HepG2 (cell line): ENCODE measurements around the gene FGD4. TPM values are rescaled to one million over a fixed set of nuclear protein-coding genes. Genes with fewer than 3 reads are reported as not detected.

Experiments used
- ATAC-seq: fragments of 200-7000 bp; cut with Tn5 transposase; 3 replicates; pipeline ENCODE4 v1.9.1; 2020; ENCODE audit warnings: mild to moderate bottlenecking, moderate library complexity
- BruUV-seq: library from RNA; stranded (reverse); fragments of 400-500 nt; replicated peaks from 2 replicates; lab custom pipeline; 2021; lab: Mats Ljungman, UMichigan
- CTCF ChIA-PET: fragments of 300-600 bp; formaldehyde crosslinking; extraction: SDS; loops from one replicate; lab custom pipeline; 2021; ENCODE audit warnings: low total read pairs, inconsistent platforms, low intra/inter-chr PET ratio; lab: Yijun Ruan, JAX
- POLR2A ChIA-PET: fragments of 350-600 bp; sonication (Branson Sonifier 250); formaldehyde crosslinking; loops from one replicate; lab custom pipeline; 2020; ENCODE audit warnings: antibody characterized with exemption, inconsistent platforms; lab: Yijun Ruan, JAX
- DNase-seq: peaks from one replicate; pipeline ENCODE4 v3.0.0-alpha.2; 2015; ENCODE audit warnings: low spot score
- FAIRE-seq: peaks from 3 replicates; lab custom pipeline; 2011; peaks lifted over from hg19 to GRCh38; lab: Jason Lieb, UNC
- H2AFZ ChIP-seq: one replicate; pipeline ENCODE4 v1.6.1; 2011; ENCODE audit warnings: low read length, inconsistent platforms
- H3K27ac ChIP-seq: fragments of 300-600 bp; 3 replicates; pipeline ENCODE4 v1.8.0; 2011; ENCODE audit warnings: mixed run types, mild to moderate bottlenecking, mixed read lengths, low read length, inconsistent platforms; ENCODE audit not compliant: insufficient read depth; ENCODE audit errors: extremely low read length
- H3K27me3 ChIP-seq, 2 experiments: fragments of 200-600 bp in 1 of 2; 2 replicates in 1 of 2; 3 replicates in 1 of 2; pipeline versions ENCODE4 v1.6.0 to v1.8.0; 2011; ENCODE audit warnings: low read length in 2 of 2, mild to moderate bottlenecking in 2 of 2, moderate library complexity in 2 of 2, inconsistent platforms in 1 of 2; ENCODE audit not compliant: insufficient read depth in 2 of 2, control insufficient read depth in 1 of 2
- H3K36me3 ChIP-seq, 2 experiments: fragments of 200-600 bp in 1 of 2; replicated peaks in 1 of 2; 2 replicates in 1 of 2; 3 replicates in 1 of 2; pipeline versions ENCODE4 v1.5.1 to v1.8.0; 2011; ENCODE audit warnings: low read length in 2 of 2, inconsistent platforms in 1 of 2; ENCODE audit not compliant: insufficient read depth in 2 of 2, control insufficient read depth in 1 of 2
- H3K4me1 ChIP-seq: 2 replicates; pipeline ENCODE4 v1.5.1; 2012; ENCODE audit warnings: low read length, inconsistent platforms; ENCODE audit not compliant: insufficient read depth
- H3K4me2 ChIP-seq: 2 replicates; pipeline ENCODE4 v1.6.0; 2011; ENCODE audit warnings: low read depth, low read length, inconsistent platforms
- H3K4me3 ChIP-seq, 3 experiments: fragments of 200-600 bp in 1 of 3; sonication (generic), shearing (Covaris generic) in 1 of 3; replicated peaks in 1 of 3; 2 replicates each; pipeline ENCODE4 v1.5.1; 2011 to 2016; ENCODE audit warnings: low read length in 3 of 3, inconsistent platforms in 2 of 3, low read depth in 2 of 3, mild to moderate bottlenecking in 2 of 3, control low read depth in 1 of 3, mixed read lengths in 1 of 3; ENCODE audit not compliant: insufficient read depth in 1 of 3
- H3K79me2 ChIP-seq: one replicate; pipeline ENCODE4 v1.6.1; 2011; ENCODE audit warnings: low read length, inconsistent platforms; ENCODE audit not compliant: insufficient read depth
- H3K9ac ChIP-seq: 2 replicates; pipeline ENCODE4 v1.6.0; 2011; ENCODE audit warnings: mild to moderate bottlenecking, low read depth, low read length, inconsistent platforms; ENCODE audit not compliant: insufficient read depth
- H3K9me3 ChIP-seq: 2 replicates; pipeline ENCODE4 v1.5.1; 2012; ENCODE audit warnings: mild to moderate bottlenecking, low read length
- H4K20me1 ChIP-seq: 2 replicates; pipeline ENCODE4 v1.6.0; 2011; ENCODE audit warnings: inconsistent platforms, mild to moderate bottlenecking, low read length, moderate library complexity; ENCODE audit not compliant: insufficient read depth
- HOXA7 ChIP-seq: sonication (generic); formaldehyde crosslinking; IDR thresholded peaks from 2 replicates; pipeline ENCODE4 v1.8.1; 2022; ENCODE audit warnings: mild to moderate bottlenecking, missing genetic modification reagents, moderate library complexity
- MAF1 ChIP-seq: sonication (generic); formaldehyde crosslinking; IDR thresholded peaks from 2 replicates; pipeline ENCODE4 v1.5.0; 2020; ENCODE audit warnings: missing genetic modification reagents, borderline replicate concordance
- SETDB1 ChIP-seq: sonication (generic); formaldehyde crosslinking; IDR thresholded peaks from 2 replicates; pipeline ENCODE4 v1.5.1; 2020; ENCODE audit warnings: missing genetic modification reagents, mild to moderate bottlenecking, borderline replicate concordance
- SMC3 ChIP-seq: IDR thresholded peaks from 2 replicates; pipeline ENCODE4 v1.6.1; 2011; ENCODE audit warnings: low read length, improper control_type of control experiment
- TGIF2 ChIP-seq: IDR thresholded peaks from 2 replicates; pipeline ENCODE4 v1.6.1; 2016; ENCODE audit warnings: control low read depth, missing compliant biosample characterization
- YEATS2 ChIP-seq: sonication (generic); formaldehyde crosslinking; IDR thresholded peaks from 2 replicates; pipeline ENCODE4 v1.4.0; 2020; ENCODE audit warnings: missing genetic modification reagents, borderline replicate concordance
- ZBED4 ChIP-seq: sonication (generic); formaldehyde crosslinking; IDR thresholded peaks from 2 replicates; pipeline ENCODE4 v1.4.0; 2020; ENCODE audit warnings: missing genetic modification reagents, borderline replicate concordance
- ZEB1 ChIP-seq: IDR thresholded peaks from 2 replicates; pipeline ENCODE4 v1.6.1; 2012; ENCODE audit warnings: mild to moderate bottlenecking, low read depth, inconsistent platforms; ENCODE audit not compliant: insufficient replicate concordance
- ZNF510 ChIP-seq: sonication (generic); formaldehyde crosslinking; IDR thresholded peaks from 2 replicates; pipeline ENCODE4 v1.4.0; 2020; ENCODE audit warnings: low read depth, mild to moderate bottlenecking, missing genetic modification reagents
- ZNF782 ChIP-seq: sonication (generic); formaldehyde crosslinking; IDR thresholded peaks from 2 replicates; pipeline ENCODE4 v1.4.0; 2020; ENCODE audit warnings: missing genetic modification reagents, mild to moderate bottlenecking, borderline replicate concordance
- WGBS: methylation state at CpG from one replicate; pipeline ENCODE4 v1.1.6; 2017; ENCODE audit warnings: low lambda C conversion rate; 5-methylcytosine and 5-hydroxymethylcytosine counted together
- in situ Hi-C: cut with HindIII; loops from 2 replicates; pipeline ENCODE4 v1.10.0; 2017; ENCODE audit warnings: low pct_unique_long_range_greater_than_20kb; ENCODE audit not compliant: extremely low pct_ligation_motif_present
- intact Hi-C: fragments of 100-400 bp; cut with micrococcal nuclease; formaldehyde crosslinking; loops from one replicate; pipeline ENCODE4 v1.10.0; 2022; ENCODE audit not compliant: unreplicated experiment
- polyA plus RNA-seq, 8 experiments: library from polyadenylated mRNA; depleted of rRNA in 3 of 8; stranded (reverse) in 7 of 8; unstranded in 1 of 8; fragments of >200 nt; fragmentation: Illumina TruSeq in 4 of 8; extraction: Trizol in 4 of 8; gene quantifications; 2 replicates each; pipeline versions ENCODE4 v1.2.1 to v1.2.3, GENCODE V29; 2011 to 2016; ENCODE audit warnings: low read depth in 4 of 8, missing spikeins in 1 of 8, mixed read lengths in 1 of 8; ENCODE audit not compliant: insufficient read depth in 1 of 8
- total RNA-seq, 5 experiments: library from RNA; depleted of rRNA; stranded (reverse); fragments of >200 nt; fragmentation: Illumina TruSeq; extraction: Trizol; gene quantifications; 2 replicates each; pipeline ENCODE4 v1.2.3, GENCODE V29; 2016; ENCODE audit warnings: low read depth in 1 of 5

FGD4 gene
- total and polyA plus RNA-seq, 2 of the 13 experiments (the other 11 are each of a cell fraction or from before 2014, with no cell fraction given): 4.6 to 6.6 TPM

GRCh38 chr12:32467959-32468863 lies 68.9 kb downstream of the FGD4 start:
- no TSS peak for BruUV-seq
- H3K27ac ChIP-seq: no peak overlapping the region
- intact Hi-C loops: no loop called here
- ATAC-seq (no peak), FAIRE-seq (no peak), DNase-seq (no peak)
- no peak overlapping the region for H2AFZ ChIP-seq
- WGBS: 75% methylated on average over 10 of the region's 10 CpGs
- in situ Hi-C loops: no loop called here
- ChIA-PET CTCF (no interaction called here), POLR2A (no interaction called here)
- H3K27me3 ChIP-seq: no peaks in the 10 kb centered on the region
- no peaks in the 10 kb centered on the region for H3K9me3 ChIP-seq
- peaks cover 18% of the 10 kb centered on the region for H3K4me1 ChIP-seq
- H3K79me2 ChIP-seq: no peaks in the 10 kb centered on the region
- H3K36me3 ChIP-seq: no peaks in the 10 kb centered on the region
- H3K4me3 ChIP-seq: no peak overlapping the region
- H4K20me1 ChIP-seq: no peaks in the 10 kb centered on the region
- no peak for TF ChIP-seq ZBED4 (CRISPR knock-in tag)
- TF ChIP-seq HOXA7: no peak
- no peak for TF ChIP-seq ZNF510 (CRISPR knock-in tag)
- TF ChIP-seq SETDB1 (CRISPR knock-in tag): no peak
- TF ChIP-seq SMC3: no peak
- no peak for TF ChIP-seq ZNF782
- no peak for TF ChIP-seq YEATS2 (CRISPR knock-in tag)
- no peak for TF ChIP-seq MAF1 (CRISPR knock-in tag)
- no peak for TF ChIP-seq TGIF2
- TF ChIP-seq ZEB1: no peak
- no peak overlapping the region for H3K9ac ChIP-seq
- no peak overlapping the region for H3K4me2 ChIP-seq
